ELF-1 (cell line): ENCODE results near the gene NR1H3.
"Not testable (repeated sequence)": the region's sequence is repeated elsewhere in the genome, so short reads cannot be mapped to it uniquely, and the experiment has no call there.

Experiments
- DNase-seq: peaks from one replicate; pipeline ENCODE4 v3.0.0-alpha.2; 2016; ENCODE audit warnings: low read depth, low spot score

NR1H3 gene

DNA sequence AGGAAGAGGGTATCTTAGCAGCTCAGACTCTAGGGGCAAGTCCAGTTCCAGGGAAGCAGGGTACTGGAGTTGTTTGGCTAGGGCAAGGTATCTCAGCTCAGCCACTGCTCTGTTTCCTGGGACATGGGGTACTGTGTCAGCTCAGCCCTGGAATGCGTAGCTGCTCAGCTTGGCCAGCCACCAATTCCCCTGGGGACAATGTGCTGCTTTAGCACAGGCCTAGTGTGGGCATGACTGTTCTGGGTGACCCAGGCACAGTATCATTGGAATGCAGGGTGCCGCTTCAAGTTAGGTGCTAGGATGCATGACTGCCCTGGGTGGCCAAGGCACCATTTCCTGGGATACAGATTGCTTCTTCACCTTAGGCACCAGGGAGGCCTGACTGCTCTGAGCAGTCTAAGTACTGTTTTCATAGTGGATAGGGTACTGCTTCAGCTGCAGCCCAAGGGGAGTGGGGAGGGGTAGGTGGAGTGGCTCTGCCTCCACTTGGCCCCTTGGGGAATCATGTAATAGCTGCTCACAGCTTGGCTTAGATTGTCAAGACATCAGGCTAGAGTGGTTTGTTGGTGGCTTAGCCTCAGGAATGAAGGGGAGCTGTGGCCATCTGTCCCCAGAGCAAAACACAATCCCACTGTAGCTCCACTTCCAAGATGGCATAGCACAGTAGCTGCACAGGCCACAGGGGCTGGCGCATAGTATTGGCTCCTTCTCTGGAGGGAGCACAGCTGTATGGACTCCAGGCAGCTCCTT, 48.1 kb downstream of the NR1H3 start:
- no peak for DNase-seq

- DNase-seq = no peak
Observed at GRCh38 chr11:47306484-47306844, 48.7 kb downstream of the NR1H3 start.

DNA sequence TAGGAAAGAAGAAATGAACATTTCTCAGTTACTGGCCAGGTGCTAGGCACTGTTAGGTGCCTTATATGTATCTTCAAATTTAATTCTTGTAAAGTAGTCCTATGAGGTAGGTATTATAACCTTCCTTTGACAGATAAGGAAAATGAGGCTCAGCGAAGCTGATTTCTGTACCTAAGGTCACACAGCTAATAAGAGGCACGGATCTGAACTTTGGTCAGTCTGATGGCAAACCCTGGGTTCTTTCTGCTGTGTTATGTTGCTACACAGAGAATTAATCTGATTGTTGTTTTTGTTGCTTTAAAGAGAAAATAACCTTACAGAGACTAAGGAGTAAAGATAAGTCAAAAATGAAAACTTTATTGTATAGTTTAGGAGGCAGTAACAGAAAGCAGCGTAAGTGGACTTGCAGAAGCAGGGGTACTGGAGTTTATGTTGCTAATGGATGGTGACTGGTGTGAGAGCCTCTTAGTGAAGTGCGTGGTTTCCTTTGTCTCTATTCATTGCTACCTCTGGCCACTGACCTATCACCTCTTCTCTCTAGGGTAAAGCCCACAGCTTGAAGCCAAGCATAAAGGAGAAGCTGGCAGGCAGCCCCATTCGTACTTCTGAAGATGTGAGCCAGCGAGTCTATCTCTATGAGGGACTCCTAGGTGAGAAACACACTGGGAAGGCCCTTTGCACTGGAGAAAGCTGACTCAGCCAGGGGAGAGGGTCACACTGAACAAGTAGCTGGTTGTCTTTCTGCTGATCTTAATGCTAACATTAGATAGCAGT, 50.4 kb downstream of the NR1H3 start:
- peak; percentile 6 for DNase-seq

DNA sequence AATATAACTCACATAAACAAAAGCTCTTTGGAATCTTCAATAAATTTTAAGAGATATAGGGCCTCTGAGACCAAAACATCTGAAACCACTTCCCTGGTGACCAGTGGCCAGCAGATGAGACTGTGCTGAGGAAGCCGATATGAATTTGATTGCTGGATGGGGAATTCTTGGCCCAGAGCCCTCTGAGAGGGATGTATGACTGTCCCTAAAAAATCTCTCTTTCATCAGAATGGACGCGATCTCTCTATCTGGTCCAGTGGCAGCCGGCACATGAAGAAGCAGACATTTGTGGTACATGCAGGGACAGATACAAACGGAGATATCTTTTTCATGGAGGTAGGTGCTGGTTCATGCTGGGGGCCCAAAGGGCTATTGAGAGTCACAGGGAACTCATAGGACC, 57.2 kb downstream of the NR1H3 start:
- no peak for DNase-seq

DNA sequence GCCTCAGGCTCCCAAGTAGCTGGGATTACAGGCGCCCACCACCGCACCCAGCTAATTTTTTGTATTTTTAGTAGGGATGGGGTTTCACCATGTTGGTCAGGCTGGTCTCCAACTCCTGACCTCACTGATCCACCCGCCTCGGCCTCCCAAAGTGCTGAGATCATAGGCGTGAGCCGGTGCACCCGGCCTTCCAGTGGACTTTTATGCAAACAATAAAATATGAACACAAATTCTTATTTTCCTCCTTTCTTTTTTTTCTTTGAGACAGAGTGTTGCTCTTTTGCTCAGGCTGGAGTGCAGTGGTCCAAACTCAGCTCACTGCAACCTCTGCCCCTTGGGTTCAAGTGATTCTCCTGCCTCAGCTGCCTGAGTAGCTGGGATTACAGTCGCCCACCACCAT, 58.7 kb downstream of the NR1H3 start:
- not testable (repeated sequence) for DNase-seq

DNA sequence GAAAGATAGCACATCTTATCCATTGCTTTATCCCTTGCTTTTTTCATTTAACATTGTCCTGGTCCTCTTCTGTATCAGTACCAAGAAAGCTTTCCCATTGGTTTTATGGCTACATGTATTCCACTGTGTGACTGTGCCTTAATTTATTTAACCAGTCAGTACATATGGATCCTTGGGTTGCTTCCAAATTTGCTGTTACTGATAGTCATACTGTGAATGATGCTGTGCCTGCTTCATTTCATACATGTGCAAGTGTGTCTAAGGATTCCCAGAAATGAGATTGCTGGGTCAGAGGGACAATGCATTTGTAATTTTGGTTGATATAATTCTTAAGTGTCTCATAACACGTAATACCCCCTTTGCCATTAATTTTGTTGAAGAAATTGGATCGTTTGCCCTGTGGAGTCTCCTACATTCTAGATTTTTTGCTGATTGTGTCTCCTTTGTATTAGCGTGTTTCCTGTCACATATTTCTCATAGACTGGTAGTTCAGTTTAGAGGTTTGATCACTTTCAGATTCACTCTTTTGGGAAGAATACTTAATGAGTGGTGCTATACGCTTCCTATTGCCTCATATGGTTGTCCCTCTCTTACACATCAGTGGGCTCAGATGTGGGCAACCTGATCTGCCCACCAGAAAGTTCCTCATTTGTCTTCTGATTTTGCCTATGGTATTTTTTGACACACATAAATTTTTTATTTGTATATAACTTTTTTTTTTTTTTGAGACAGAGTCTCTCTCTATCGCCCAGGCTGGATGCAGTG, 59.5 kb downstream of the NR1H3 start:
- no peak for DNase-seq

DNA sequence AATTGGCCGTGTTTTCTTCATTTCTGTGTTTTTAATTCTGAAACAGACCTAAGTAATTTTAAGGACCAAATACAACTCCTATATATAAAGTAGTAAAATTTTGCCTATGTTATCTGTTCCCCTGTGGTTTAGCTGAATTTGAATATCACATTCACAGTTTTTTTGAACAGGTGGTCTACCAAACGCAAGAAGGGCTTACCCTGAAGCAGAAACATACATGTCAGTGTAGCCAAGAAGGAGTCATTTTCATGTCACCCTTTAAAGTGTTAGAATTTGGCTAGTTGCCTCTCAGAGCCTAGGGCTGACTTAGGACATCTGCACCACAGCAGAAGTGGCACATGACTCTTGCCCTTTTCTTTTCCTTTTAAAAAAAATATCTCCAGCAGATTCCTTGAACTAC, 60.4 kb downstream of the NR1H3 start:
- no peak for DNase-seq
